Ecto neural progenitor cell (in vitro differentiated cells): ENCODE data around the gene PDLIM3.

Source experiments
- DNase-seq: peaks from one replicate; pipeline ENCODE4 v3.0.0-alpha.2; 2018; ENCODE audit warnings: low spot score

Gene PDLIM3

GRCh38 chr4:185471235-185472102 lies 63.8 kb downstream of the PDLIM3 start, which contains the start of gene CCDC110:
TSS of gene CCDC110 (minus strand) at chr4:185471733. CDS start at chr4:185471683, 50 bp downstream.
- DNase-seq = peak; percentile 95

- peak; percentile 65 for DNase-seq
Observed at GRCh38 chr4:185470501-185471195, 64.7 kb downstream of the PDLIM3 start.

- DNase-seq = no peak
Observed at GRCh38 chr4:185469580-185470154, 65.6 kb downstream of the PDLIM3 start.

- DNase-seq = no peak
Observed at GRCh38 chr4:185468999-185469398, 66.3 kb downstream of the PDLIM3 start.

- no peak for DNase-seq
Observed at GRCh38 chr4:185467991-185468390, 67.3 kb downstream of the PDLIM3 start.

- no peak for DNase-seq
Observed at GRCh38 chr4:185467101-185467500, 68.2 kb downstream of the PDLIM3 start.

- no peak for DNase-seq
Observed at GRCh38 chr4:185465707-185466106, 69.6 kb downstream of the PDLIM3 start.

- no peak for DNase-seq
Observed at GRCh38 chr4:185464887-185465286, 70.4 kb downstream of the PDLIM3 start.

GRCh38 chr4:185464183-185464582 lies 71.1 kb downstream of the PDLIM3 start:
- peak; percentile 55 for DNase-seq

GRCh38 chr4:185463541-185463940 lies 71.8 kb downstream of the PDLIM3 start:
- DNase-seq = no peak

GRCh38 chr4:185461565-185461964 lies 73.7 kb downstream of the PDLIM3 start:
- no peak for DNase-seq

GRCh38 chr4:185457136-185457535 lies 78.2 kb downstream of the PDLIM3 start:
- DNase-seq = no peak

- DNase-seq = no peak
Observed at GRCh38 chr4:185456131-185456530, 79.2 kb downstream of the PDLIM3 start.
